A673 (cell line): ENCODE data around the gene C2orf76. TPM values are rescaled to one million over a fixed set of nuclear protein-coding genes. Genes with fewer than 3 reads are reported as not detected.

Experiments used
- BruUV-seq: library from RNA; stranded (reverse); fragments of 400-500 nt; replicated peaks from 2 replicates; lab custom pipeline; 2021; lab: Mats Ljungman, UMichigan
- CTCF ChIA-PET: fragments of 300-600 bp; sonication (Branson Sonifier 250); formaldehyde crosslinking; loops from one replicate; lab custom pipeline; 2022; ENCODE audit warnings: antibody characterized with exemption; lab: Charles Lee
- POLR2A ChIA-PET: fragments of 300-600 bp; sonication (Branson Sonifier 250); formaldehyde crosslinking; loops from one replicate; lab custom pipeline; 2022; ENCODE audit warnings: antibody characterized with exemption; ENCODE audit not compliant: low non-redundant PET; lab: Charles Lee
- DNase-seq: peaks from one replicate; pipeline ENCODE4 v3.0.0-alpha.2; 2015; ENCODE audit warnings: low spot score
- H3K27ac ChIP-seq: fragments of 200-600 bp; sonication (generic); 2 replicates; pipeline ENCODE4 v1.5.1; 2016; ENCODE audit warnings: mixed run types, low read depth, mild to moderate bottlenecking, mixed read lengths, antibody characterized with exemption, low read length; ENCODE audit not compliant: poor library complexity, severe bottlenecking
- H3K27me3 ChIP-seq: fragments of 200-600 bp; sonication (generic); replicated peaks from 2 replicates; pipeline ENCODE4 v1.6.1; 2017; ENCODE audit warnings: mixed run types, low read depth, mild to moderate bottlenecking, mixed read lengths, antibody characterized with exemption, low read length; ENCODE audit not compliant: insufficient read depth, poor library complexity
- H3K36me3 ChIP-seq: fragments of 200-600 bp; sonication (generic); 2 replicates; pipeline ENCODE4 v1.6.1; 2016; ENCODE audit warnings: mixed run types, mild to moderate bottlenecking, mixed read lengths, antibody characterized with exemption, low read length; ENCODE audit not compliant: insufficient read depth, poor library complexity, severe bottlenecking
- H3K4me1 ChIP-seq: fragments of 200-600 bp; sonication (generic); 2 replicates; pipeline ENCODE4 v1.6.1; 2017; ENCODE audit warnings: mixed run types, mild to moderate bottlenecking, mixed read lengths, antibody characterized with exemption, low read length; ENCODE audit not compliant: insufficient read depth, poor library complexity, severe bottlenecking
- H3K4me3 ChIP-seq: fragments of 200-600 bp; sonication (generic); 2 replicates; pipeline ENCODE4 v1.5.1; 2016; ENCODE audit warnings: low read depth, mixed run types, mild to moderate bottlenecking, mixed read lengths, low read length; ENCODE audit not compliant: poor library complexity, severe bottlenecking
- H3K9me3 ChIP-seq: fragments of 200-600 bp; sonication (generic); 2 replicates; pipeline ENCODE4 v1.6.1; 2016; ENCODE audit warnings: mixed run types, low read depth, mild to moderate bottlenecking, mixed read lengths, antibody characterized with exemption, low read length; ENCODE audit not compliant: poor library complexity, severe bottlenecking
- EZH2 ChIP-seq: fragments of 200-600 bp; sonication (generic); IDR thresholded peaks from 2 replicates; pipeline ENCODE4 v1.6.1; 2017; ENCODE audit warnings: borderline replicate concordance, low read depth, mild to moderate bottlenecking, mixed read lengths, antibody characterized with exemption, low read length; ENCODE audit not compliant: poor library complexity, severe bottlenecking
- intact Hi-C: fragments of 100-400 bp; cut with micrococcal nuclease; formaldehyde crosslinking; loops from one replicate; pipeline ENCODE4 v1.10.0; 2022; ENCODE audit not compliant: unreplicated experiment
- total RNA-seq: library from RNA; stranded (reverse); gene quantifications from 2 replicates; pipeline ENCODE4 v1.2.3, GENCODE V29; 2021
- TF ChIP-seq, protein P1 (sequence below): fragments of 300-800, 200-600 bp; sonication (generic); conservative IDR thresholded peaks from 2 replicates; pipeline ENCODE4 v1.5.1; 2017; ENCODE audit warnings: low read depth, mild to moderate bottlenecking, antibody characterized with exemption, low read length, moderate library complexity, mixed read lengths

Gene C2orf76
- total RNA-seq, 1 experiment from 2014 or later = 13.4 TPM

DNA sequence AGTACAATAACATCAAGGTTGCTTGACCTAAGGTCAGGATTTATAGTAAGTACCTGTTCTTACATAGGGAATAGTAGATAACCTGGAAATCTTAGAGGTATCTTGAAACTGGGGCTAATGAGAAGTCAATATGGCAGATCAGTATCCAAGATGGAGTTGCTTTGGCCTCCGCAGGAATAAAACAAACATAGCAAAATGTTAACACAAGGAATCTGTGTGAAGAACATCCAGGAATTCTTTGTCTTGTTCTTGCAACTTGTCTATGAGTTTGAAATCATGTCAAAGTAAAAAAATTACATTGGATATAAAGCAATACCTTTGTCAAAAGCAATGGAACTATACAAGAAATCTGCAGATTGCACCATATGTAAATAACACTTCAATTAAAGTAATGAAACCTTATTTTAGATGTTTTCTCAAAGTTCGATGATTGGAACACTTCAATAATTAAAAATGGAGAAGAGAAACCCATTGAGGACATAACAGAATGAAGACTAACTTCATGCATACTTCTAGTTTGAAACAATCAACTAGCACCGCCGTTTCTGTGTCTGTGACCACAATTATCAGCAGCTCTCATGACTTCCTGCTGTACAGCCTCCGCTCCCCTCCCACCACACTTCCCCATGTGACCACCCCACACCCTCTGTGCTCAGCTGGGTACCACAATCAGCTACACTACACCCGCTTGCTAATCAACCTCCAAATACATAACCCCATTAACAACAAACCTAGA is 27.6 kb downstream of the C2orf76 start:
- BruUV-seq = no TSS peak

DNA sequence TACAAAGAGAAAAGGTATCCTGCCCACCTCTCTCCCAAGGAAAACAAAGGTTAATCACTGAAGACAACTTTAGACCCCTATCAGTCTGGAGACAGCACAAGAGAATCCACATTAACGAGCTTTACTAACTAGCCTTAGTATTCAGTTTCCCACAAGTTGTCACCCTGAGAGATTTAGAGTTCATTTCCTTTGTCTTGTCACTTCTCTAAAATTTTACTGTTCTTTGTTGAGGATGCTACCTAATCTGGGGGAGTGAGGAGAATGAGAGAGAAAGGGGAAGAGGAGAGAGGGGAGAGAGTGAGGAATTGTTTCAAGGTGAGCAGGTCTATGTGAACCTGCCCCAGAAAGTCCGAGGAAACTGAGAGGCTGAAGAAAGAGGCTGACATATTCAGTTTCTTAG is 28.4 kb downstream of the C2orf76 start:
- TF ChIP-seq, protein P1, sequence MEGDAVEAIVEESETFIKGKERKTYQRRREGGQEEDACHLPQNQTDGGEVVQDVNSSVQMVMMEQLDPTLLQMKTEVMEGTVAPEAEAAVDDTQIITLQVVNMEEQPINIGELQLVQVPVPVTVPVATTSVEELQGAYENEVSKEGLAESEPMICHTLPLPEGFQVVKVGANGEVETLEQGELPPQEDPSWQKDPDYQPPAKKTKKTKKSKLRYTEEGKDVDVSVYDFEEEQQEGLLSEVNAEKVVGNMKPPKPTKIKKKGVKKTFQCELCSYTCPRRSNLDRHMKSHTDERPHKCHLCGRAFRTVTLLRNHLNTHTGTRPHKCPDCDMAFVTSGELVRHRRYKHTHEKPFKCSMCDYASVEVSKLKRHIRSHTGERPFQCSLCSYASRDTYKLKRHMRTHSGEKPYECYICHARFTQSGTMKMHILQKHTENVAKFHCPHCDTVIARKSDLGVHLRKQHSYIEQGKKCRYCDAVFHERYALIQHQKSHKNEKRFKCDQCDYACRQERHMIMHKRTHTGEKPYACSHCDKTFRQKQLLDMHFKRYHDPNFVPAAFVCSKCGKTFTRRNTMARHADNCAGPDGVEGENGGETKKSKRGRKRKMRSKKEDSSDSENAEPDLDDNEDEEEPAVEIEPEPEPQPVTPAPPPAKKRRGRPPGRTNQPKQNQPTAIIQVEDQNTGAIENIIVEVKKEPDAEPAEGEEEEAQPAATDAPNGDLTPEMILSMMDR = no peak
- TF ChIP-seq EZH2 = no peak
- no peak for DNase-seq
- Histone ChIP-seq H3K9me3 (no peaks in the 10 kb centered on the region), H3K27ac (no peak overlapping the region), H3K4me3 (no peak overlapping the region), H3K36me3 (no peaks in the 10 kb centered on the region), H3K27me3 (no peaks in the 10 kb centered on the region), H3K4me1 (no peaks in the 10 kb centered on the region)
- BruUV-seq = no TSS peak
- intact Hi-C loops = no loop called here
- POLR2A ChIA-PET = no interaction called here
- CTCF ChIA-PET = no interaction called here

More for the DNA sequence above, 27.6 kb downstream of the C2orf76 start:
- no peaks in the 10 kb centered on the region for H3K36me3 ChIP-seq
- no peak overlapping the region for H3K27ac ChIP-seq
- no peaks in the 10 kb centered on the region for H3K9me3 ChIP-seq
- intact Hi-C loops = no loop called here
- DNase-seq = no peak
- H3K4me3 ChIP-seq = no peak overlapping the region
- POLR2A ChIA-PET = no interaction called here
- CTCF ChIA-PET = no interaction called here
- no peak for TF ChIP-seq EZH2
- TF ChIP-seq, protein P1 = no peak
- no peaks in the 10 kb centered on the region for H3K27me3 ChIP-seq
- H3K4me1 ChIP-seq = no peaks in the 10 kb centered on the region

DNA sequence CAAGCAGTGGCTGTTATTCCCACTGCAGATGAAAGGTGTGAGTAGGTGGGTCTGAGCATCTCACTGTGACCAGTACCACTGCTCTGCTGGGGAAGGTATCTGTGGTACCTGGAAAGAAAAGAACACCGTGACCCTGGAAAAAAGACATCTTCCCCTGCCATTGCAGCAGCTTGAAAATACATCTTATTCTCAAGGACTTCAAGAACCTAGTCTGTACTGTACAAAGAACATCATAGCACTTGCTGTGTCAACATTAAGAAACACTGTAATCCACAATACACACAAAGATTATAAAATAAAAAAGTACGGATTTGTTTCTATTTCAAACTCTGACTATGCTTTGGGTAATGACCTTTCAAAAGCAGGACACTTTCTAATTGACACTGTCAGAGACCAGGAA is 28.9 kb downstream of the C2orf76 start:
- CTCF ChIA-PET = interaction anchor here (1.1 kb wide), 1 partner anchor 72 kb away, joined by 4 read pairs; no protein-coding TSS in a partner anchor
- no TSS peak for BruUV-seq

More for the DNA sequence above, 28.9 kb downstream of the C2orf76 start:
- Histone ChIP-seq H3K27me3 (no peaks in the 10 kb centered on the region), H3K9me3 (no peaks in the 10 kb centered on the region), H3K4me1 (no peaks in the 10 kb centered on the region), H3K27ac (no peak overlapping the region), H3K36me3 (no peaks in the 10 kb centered on the region), H3K4me3 (no peak overlapping the region)
- TF ChIP-seq, protein P1 = no peak
- no peak for TF ChIP-seq EZH2
- no peak for DNase-seq
- intact Hi-C loops = no loop called here
- POLR2A ChIA-PET = no interaction called here
